Measurements from ENCODE around the gene EML1. TPM values are rescaled to one million over a fixed set of nuclear protein-coding genes. Genes with fewer than 3 reads are reported as not detected.

Gene EML1
- total RNA-seq, 3 donors from 2014 or later = 5.4 to 82.5 (median 8.1) TPM

GRCh38 chr14:99860219-99860618 lies 67.0 kb downstream of the EML1 start:
- no peak for ATAC-seq
- H3K9me3 ChIP-seq = no peaks in the 10 kb centered on the region
- DNase-seq = no peak
- H3K4me1 ChIP-seq (ENCODE audit: low read depth) = no peaks in the 10 kb centered on the region
- H3K4me3 ChIP-seq = no peak overlapping the region
- no peaks in the 10 kb centered on the region for H3K36me3 ChIP-seq (ENCODE audit: low read depth)
- intact Hi-C loops (cut with DNase I, micrococcal nuclease) = no loop called here
- TF ChIP-seq, protein P1, sequence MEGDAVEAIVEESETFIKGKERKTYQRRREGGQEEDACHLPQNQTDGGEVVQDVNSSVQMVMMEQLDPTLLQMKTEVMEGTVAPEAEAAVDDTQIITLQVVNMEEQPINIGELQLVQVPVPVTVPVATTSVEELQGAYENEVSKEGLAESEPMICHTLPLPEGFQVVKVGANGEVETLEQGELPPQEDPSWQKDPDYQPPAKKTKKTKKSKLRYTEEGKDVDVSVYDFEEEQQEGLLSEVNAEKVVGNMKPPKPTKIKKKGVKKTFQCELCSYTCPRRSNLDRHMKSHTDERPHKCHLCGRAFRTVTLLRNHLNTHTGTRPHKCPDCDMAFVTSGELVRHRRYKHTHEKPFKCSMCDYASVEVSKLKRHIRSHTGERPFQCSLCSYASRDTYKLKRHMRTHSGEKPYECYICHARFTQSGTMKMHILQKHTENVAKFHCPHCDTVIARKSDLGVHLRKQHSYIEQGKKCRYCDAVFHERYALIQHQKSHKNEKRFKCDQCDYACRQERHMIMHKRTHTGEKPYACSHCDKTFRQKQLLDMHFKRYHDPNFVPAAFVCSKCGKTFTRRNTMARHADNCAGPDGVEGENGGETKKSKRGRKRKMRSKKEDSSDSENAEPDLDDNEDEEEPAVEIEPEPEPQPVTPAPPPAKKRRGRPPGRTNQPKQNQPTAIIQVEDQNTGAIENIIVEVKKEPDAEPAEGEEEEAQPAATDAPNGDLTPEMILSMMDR (IDR thresholded peaks at IDR 0.05) = no peak

DNA sequence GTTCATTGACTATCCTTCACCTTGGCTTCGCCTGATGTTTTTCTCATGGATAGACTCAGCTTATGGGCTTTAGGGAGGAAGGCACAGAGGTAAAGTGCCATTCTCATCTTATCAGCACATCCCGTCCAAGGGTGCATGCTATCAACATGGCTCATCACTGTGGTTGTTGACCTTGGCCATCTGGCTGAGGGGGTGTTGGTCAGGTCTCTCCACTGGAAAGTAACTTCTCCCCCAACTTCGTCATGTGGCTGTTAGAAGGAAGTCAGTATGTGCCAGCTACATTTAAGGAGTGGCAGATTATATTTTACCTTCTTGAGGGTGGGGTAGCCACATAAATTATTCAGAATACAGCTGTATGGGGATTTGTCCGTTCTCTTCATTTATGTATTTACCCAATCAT lies 68.9 kb downstream of the EML1 start:
- TF ChIP-seq, protein P1 (IDR thresholded peaks at IDR 0.05) = no peak
- Histone ChIP-seq H3K36me3 (ENCODE audit: low read depth) (no peaks in the 10 kb centered on the region), H3K4me3 (no peak overlapping the region), H3K4me1 (ENCODE audit: low read depth) (no peaks in the 10 kb centered on the region), H3K9me3 (no peaks in the 10 kb centered on the region)
- intact Hi-C loops (cut with DNase I, micrococcal nuclease) = no loop called here
- ATAC-seq (no peak), DNase-seq (no peak)

GRCh38 chr14:99863059-99863458 lies 69.8 kb downstream of the EML1 start:
- no peak overlapping the region for H3K4me3 ChIP-seq
- no peaks in the 10 kb centered on the region for H3K36me3 ChIP-seq (ENCODE audit: low read depth)
- ATAC-seq = no peak
- no peak for DNase-seq
- TF ChIP-seq, protein P1 (IDR thresholded peaks at IDR 0.05) = no peak
- intact Hi-C loops (cut with DNase I, micrococcal nuclease) = no loop called here
- no peaks in the 10 kb centered on the region for H3K9me3 ChIP-seq
- no peaks in the 10 kb centered on the region for H3K4me1 ChIP-seq (ENCODE audit: low read depth)

DNA sequence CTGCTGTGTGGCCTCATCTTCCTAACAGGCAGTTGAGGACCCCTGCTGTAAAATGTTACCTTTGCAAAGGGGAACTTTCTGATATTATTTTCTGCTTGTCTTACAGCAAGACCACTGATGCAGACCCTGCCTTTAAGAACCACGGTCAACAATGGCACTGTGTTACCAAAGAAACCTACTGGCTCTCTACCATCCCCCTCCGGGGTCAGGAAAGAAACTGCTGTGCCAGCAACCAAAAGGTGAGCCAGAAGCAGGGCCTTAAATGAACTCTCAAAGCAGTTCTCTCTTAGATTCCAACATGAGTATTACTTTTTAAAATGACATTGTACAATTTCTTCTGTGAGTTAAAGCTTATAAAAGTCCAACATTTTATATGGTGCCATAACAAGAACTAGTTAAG lies 72.2 kb downstream of the EML1 start:
- DNase-seq (no peak), ATAC-seq (no peak)
- intact Hi-C loops (cut with DNase I, micrococcal nuclease) = no loop called here
- Histone ChIP-seq H3K4me1 (ENCODE audit: low read depth) (no peaks in the 10 kb centered on the region), H3K4me3 (no peak overlapping the region), H3K9me3 (no peaks in the 10 kb centered on the region), H3K36me3 (ENCODE audit: low read depth) (no peaks in the 10 kb centered on the region)
- TF ChIP-seq, protein P1 (IDR thresholded peaks at IDR 0.05) = no peak

GRCh38 chr14:99870617-99871016 lies 77.4 kb downstream of the EML1 start:
- Histone ChIP-seq H3K4me1 (ENCODE audit: low read depth) (no peaks in the 10 kb centered on the region), H3K4me3 (no peak overlapping the region), H3K9me3 (no peaks in the 10 kb centered on the region), H3K36me3 (ENCODE audit: low read depth) (no peaks in the 10 kb centered on the region)
- TF ChIP-seq, protein P1 (IDR thresholded peaks at IDR 0.05) = no peak
- intact Hi-C loops (cut with DNase I, micrococcal nuclease) = no loop called here
- no peak for ATAC-seq
- no peak for DNase-seq

- Histone ChIP-seq H3K4me1 (ENCODE audit: low read depth) (no peaks in the 10 kb centered on the region), H3K4me3 (no peak overlapping the region), H3K36me3 (ENCODE audit: low read depth) (no peaks in the 10 kb centered on the region), H3K9me3 (no peaks in the 10 kb centered on the region)
- intact Hi-C loops (cut with DNase I, micrococcal nuclease) = no loop called here
- ATAC-seq (no peak), DNase-seq (no peak)
- TF ChIP-seq, protein P1 (IDR thresholded peaks at IDR 0.05) = no peak
Measured at GRCh38 chr14:99871771-99872170, 78.6 kb downstream of the EML1 start.
